NCI-H774 (cell line): ENCODE data around the gene CBFA2T2.

Source experiments
- DNase-seq: peaks from one replicate; lab custom pipeline; 2025; lab: John Stamatoyannopoulos, UW

The CBFA2T2 gene

DNA sequence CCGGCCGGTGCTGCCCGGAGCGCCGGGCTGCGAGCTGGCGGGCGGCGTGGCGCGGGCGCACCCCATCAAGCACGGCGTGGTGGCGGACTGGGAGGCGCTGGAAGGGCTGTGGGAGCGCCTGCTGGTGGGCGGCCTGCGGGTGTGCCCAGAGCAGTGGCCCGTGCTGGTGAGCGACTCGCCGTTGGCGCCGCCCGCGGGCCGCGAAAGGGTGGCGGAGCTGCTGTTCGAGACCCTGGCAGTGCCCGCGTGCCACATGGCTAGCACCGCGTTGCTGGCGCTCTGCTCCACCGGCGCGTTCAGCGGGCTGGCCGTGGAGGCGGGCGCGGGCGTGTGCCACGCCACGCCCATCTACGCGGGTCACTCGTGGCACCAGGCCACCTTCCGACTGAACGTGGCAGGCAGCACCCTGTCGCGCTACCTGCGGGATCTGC, 177.4 kb downstream of the CBFA2T2 start:
- DNase-seq: no peak

DNA sequence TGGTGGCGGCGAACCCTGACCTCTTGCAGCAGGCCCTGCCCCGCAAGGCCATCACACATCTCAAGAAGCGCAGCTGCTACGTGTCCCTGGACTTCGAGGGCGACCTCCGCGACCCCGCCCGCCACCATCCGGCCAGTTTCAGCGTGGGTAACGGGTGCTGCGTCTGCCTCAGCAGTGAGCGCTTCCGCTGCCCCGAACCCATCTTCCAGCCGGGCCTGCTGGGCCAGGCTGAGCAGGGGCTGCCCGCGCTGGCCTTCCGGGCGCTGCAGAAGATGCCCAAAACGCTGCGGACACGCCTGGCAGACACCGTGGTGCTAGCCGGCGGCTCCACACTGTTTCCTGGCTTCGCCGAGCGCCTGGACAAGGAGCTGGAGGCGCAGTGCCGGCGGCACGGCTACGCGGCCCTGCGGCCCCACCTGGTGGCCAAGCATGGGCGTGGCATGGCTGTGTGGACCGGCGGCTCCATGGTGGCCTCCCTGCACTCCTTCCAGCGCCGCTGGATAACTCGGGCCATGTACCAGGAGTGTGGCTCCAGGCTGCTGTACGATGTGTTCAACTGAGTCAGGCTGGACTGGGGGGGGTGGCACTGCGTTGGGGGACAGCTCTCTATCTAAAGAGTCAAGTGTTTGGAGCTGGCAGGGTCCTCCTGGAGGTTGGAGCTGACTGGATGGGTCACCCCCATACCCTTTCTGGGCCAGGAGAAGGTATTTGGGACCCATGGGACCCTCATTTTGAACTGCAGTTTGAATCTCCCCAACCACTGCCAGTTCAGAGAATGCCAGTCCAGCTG, 178.0 kb downstream of the CBFA2T2 start:
- DNase-seq: peak; percentile 79

DNA sequence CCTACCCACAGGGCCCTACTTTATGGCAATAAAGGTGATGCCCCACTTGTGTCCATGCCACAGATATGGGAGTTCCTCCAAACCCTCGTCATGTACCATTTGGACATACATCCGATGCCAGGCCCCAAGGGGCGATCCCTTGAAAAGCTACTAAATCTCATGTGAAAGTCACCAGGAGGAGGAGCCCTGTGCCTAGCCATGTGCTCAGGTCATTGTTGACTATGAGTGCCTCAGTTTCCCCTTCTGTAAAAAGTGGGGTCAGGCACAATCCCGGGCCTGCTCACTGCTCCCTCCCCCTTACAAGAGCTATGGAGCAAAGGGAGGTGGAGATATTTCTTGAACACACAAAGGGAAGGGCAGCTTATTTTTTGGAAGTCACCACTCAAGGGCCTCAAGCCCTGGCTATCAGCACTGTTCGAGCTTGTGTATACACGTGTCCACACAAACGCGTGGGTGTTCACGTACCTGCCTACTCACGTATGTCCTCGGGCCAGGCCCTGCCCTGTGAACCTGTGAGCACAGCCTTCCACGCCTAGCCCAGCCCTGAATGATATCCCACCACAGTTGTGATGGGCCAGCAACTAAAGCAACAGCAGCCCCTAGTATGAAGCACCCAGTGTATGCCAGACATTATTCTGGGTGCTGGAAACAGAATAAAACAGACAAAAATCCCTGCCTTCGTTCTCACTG, 178.7 kb downstream of the CBFA2T2 start:
- no peak for DNase-seq

- no peak for DNase-seq
Measured at GRCh38 chr20:33669224-33669623, 179.3 kb downstream of the CBFA2T2 start.

DNA sequence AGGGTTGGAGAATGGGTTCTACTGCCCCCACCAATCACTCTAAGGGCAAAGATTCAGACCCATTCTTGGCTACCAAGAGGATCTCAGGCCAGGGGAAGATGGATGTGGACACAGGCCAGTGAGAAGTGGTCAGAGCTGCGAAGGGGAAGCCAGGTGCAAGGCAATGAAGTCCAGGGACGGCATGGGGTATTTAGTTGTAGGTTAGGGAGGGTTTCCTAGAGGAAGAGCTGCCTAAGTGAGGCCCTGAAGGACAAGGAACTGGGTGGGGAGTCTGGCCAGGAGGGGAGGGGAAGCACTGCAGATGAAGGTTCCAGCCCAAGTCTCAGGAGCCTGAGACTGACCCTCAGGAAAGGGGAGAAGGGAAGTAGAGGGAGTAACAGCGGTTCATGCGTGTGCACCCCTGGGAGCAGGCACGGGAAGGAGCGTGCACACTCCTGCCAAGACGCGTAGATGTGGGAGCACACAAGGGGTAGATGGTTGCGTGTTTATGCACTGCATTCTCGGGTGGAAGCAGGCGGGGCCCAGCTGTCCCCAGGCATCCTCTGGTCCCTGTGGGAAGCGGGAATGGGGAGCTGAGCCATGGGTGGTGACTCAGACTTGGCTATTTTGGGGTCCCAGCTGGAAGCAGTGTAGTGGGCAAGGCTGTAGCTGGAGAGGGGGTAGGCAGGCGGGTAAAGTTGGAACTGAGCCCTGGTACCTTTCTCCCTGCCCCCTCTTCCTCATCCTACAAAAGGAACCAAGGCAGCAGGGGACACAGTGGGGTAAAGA, 180.2 kb downstream of the CBFA2T2 start:
- no peak for DNase-seq

- DNase-seq: no peak
Measured at GRCh38 chr20:33670715-33671499, 181.0 kb downstream of the CBFA2T2 start.

GRCh38 chr20:33671573-33672288, 181.8 kb downstream of the CBFA2T2 start:
- DNase-seq: no peak

GRCh38 chr20:33672426-33673113, 182.7 kb downstream of the CBFA2T2 start:
- no peak for DNase-seq

GRCh38 chr20:33673114-33673409, 183.2 kb downstream of the CBFA2T2 start:
- DNase-seq: no peak

DNA sequence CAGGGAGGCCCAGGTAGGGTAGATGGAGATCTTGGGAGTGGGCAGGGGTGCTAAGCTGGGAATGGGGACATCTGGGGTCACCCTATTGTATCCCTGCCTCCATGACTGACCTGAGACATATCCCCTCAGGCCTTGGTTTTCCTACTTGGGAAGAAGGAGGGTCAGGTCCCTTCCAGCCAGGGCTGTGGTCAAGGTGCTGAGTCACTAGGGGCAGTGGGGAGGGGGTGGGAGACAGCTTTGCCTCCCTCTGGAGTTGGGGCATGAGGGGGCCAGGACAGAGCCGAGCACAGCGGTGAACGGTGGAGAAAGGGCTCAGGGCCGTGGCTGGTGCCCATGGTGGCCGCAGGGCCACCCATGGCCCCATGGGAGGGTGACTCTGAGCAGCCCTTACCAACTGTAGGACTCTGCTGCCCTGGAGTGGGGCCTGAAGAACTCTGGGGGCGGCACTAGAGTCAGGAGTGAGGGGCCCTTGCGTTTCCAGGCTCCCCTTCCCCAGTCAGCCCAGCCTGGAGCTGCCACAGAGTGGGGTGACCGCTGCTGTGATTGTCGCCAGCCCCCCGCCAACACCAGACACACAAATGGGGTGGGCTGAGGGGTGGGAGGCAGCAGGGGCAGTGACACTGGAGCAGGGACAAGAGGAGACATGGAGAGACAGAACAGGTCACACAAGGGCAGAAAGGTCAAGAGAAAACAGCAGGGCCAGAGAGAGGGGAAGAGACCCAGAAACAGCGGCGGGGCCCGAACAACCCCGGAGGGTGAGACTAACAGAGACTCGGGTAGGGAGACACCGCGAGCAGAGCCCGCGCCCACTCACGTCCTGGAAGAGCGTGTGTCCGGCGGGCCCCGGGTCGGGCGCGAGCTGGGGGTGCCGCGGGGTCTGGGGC, 183.8 kb downstream of the CBFA2T2 start:
- DNase-seq: no peak

GRCh38 chr20:33674294-33675135, 184.6 kb downstream of the CBFA2T2 start, which contains the start of gene NECAB3:
TSS of gene NECAB3 (minus strand) at chr20:33674428. CDS start at chr20:33674352, 76 bp downstream.
- peak; percentile 80 for DNase-seq

DNA sequence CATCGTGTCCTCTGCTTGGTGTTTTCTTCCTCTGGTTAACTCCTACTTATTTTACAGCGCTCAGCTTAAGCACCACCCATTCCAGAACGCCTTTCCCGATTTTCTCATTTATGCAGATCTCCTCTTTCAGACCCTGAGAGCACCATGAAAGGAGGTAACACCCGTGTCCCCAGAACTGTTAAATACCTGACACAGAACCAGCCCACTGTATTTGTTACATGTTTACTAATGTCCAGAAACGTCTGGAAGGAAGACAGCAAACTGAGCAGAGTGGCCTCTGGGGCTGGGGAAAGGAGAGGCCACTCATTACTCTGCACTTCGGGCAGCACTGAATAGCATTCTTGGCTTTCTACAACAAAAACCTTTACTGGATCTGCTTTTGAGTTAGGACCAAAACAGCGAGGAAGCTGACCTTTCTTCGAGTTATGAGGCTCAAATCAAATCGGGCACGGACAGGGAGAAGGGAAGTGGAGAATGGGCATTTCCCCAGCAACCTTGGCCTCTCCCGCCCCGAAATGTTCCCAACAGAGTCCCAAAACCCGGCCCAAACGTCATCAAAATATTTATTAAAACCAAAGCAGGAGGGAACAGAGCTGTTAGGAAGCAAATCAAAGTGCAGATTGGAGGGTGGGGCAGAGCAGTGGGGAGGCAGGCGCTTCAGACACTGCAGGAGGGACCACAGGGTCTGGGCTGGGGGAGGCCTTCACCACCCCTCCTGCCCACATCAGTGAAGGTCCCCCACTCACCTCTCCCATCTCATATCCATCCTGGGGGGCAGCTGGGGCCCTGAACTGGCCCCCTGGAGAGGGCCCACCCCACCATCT, 185.5 kb downstream of the CBFA2T2 start:
- DNase-seq: no peak

- no peak for DNase-seq
Measured at GRCh38 chr20:33676121-33676520, 186.2 kb downstream of the CBFA2T2 start.

- no peak for DNase-seq
Measured at GRCh38 chr20:33676652-33677645, 187.1 kb downstream of the CBFA2T2 start.

- DNase-seq: no peak
Measured at GRCh38 chr20:33677991-33678702, 188.3 kb downstream of the CBFA2T2 start.
